Measurements from ENCODE around the gene GON7.
"Not testable (repeated sequence)": the region's sequence is repeated elsewhere in the genome, so short reads cannot be mapped to it uniquely, and the experiment has no call there.

The GON7 gene

GRCh38 chr14:93239869-93240677 lies 33.2 kb upstream of the GON7 start:
- no peak for DNase-seq (ENCODE audit: extremely low read depth, insufficient read length)
- no peak overlapping the region for H3K4me3 ChIP-seq (replicated peaks; ENCODE audit: low read depth, low read length)
- TF ChIP-seq CTCF (IDR thresholded peaks at IDR 0.05; ENCODE audit: insufficient read depth, low read length, poor library complexity, severe bottlenecking): no peak
- no peaks in the 10 kb centered on the region for H3K27me3 ChIP-seq (replicated peaks; ENCODE audit: control insufficient read depth, insufficient read depth, low read length)
- peaks cover 14% of the 10 kb centered on the region for H3K36me3 ChIP-seq (ENCODE audit: control insufficient read depth, insufficient read depth, low read length)

- H3K4me3 ChIP-seq (replicated peaks; ENCODE audit: low read depth, low read length): no peak overlapping the region
- H3K36me3 ChIP-seq (ENCODE audit: control insufficient read depth, insufficient read depth, low read length): no peaks in the 10 kb centered on the region
- H3K27me3 ChIP-seq (replicated peaks; ENCODE audit: control insufficient read depth, insufficient read depth, low read length): no peaks in the 10 kb centered on the region; the same call in 1 of the 2 replicates
- TF ChIP-seq CTCF (IDR thresholded peaks at IDR 0.05; ENCODE audit: insufficient read depth, low read length, poor library complexity, severe bottlenecking): no peak
- DNase-seq (ENCODE audit: extremely low read depth, insufficient read length): no peak
These were observed 27.9 kb upstream of the GON7 start for GRCh38 chr14:93234798-93235197.

GRCh38 chr14:93233078-93233477 lies 26.2 kb upstream of the GON7 start:
- DNase-seq (ENCODE audit: extremely low read depth, insufficient read length); H3K36me3 ChIP-seq (ENCODE audit: control insufficient read depth, insufficient read depth, low read length); H3K4me3 ChIP-seq (replicated peaks; ENCODE audit: low read depth, low read length): not testable (repeated sequence)

GRCh38 chr14:93232159-93232558 lies 25.3 kb upstream of the GON7 start:
- no peaks in the 10 kb centered on the region; the same call in 1 of the 2 replicates for H3K27me3 ChIP-seq (replicated peaks; ENCODE audit: control insufficient read depth, insufficient read depth, low read length)
- no peak for DNase-seq (ENCODE audit: extremely low read depth, insufficient read length)
- H3K36me3 ChIP-seq (ENCODE audit: control insufficient read depth, insufficient read depth, low read length): peaks cover 2% of the 10 kb centered on the region
- no peak for TF ChIP-seq CTCF (IDR thresholded peaks at IDR 0.05; ENCODE audit: insufficient read depth, low read length, poor library complexity, severe bottlenecking)
- H3K4me3 ChIP-seq (replicated peaks; ENCODE audit: low read depth, low read length): no peak overlapping the region

More at GRCh38 chr14:93233078-93233477, 26.2 kb upstream of the GON7 start:
- not testable (repeated sequence) for H3K27me3 ChIP-seq (replicated peaks; ENCODE audit: control insufficient read depth, insufficient read depth, low read length)

- no peak for DNase-seq (ENCODE audit: extremely low read depth, insufficient read length)
- no peak for TF ChIP-seq CTCF (IDR thresholded peaks at IDR 0.05; ENCODE audit: insufficient read depth, low read length, poor library complexity, severe bottlenecking)
- peaks cover 2% of the 10 kb centered on the region for H3K36me3 ChIP-seq (ENCODE audit: control insufficient read depth, insufficient read depth, low read length)
- peak overlapping the region; percentile 7 for H3K4me3 ChIP-seq (replicated peaks; ENCODE audit: low read depth, low read length)
- no peaks in the 10 kb centered on the region; the same call in 1 of the 2 replicates for H3K27me3 ChIP-seq (replicated peaks; ENCODE audit: control insufficient read depth, insufficient read depth, low read length)
These were observed 24.5 kb upstream of the GON7 start for GRCh38 chr14:93231129-93231979.

GRCh38 chr14:93230539-93230938 lies 23.7 kb upstream of the GON7 start:
- Histone ChIP-seq H3K4me3 (replicated peaks; ENCODE audit: low read depth, low read length) (no peak overlapping the region), H3K27me3 (replicated peaks; ENCODE audit: control insufficient read depth, insufficient read depth, low read length) (no peaks in the 10 kb centered on the region; the same call in 1 of the 2 replicates), H3K36me3 (ENCODE audit: control insufficient read depth, insufficient read depth, low read length) (peaks cover 2% of the 10 kb centered on the region)
- TF ChIP-seq CTCF (IDR thresholded peaks at IDR 0.05; ENCODE audit: insufficient read depth, low read length, poor library complexity, severe bottlenecking): no peak
- DNase-seq (ENCODE audit: extremely low read depth, insufficient read length): no peak
